Measurements from ENCODE around the gene PCBP4.

The PCBP4 gene

DNA sequence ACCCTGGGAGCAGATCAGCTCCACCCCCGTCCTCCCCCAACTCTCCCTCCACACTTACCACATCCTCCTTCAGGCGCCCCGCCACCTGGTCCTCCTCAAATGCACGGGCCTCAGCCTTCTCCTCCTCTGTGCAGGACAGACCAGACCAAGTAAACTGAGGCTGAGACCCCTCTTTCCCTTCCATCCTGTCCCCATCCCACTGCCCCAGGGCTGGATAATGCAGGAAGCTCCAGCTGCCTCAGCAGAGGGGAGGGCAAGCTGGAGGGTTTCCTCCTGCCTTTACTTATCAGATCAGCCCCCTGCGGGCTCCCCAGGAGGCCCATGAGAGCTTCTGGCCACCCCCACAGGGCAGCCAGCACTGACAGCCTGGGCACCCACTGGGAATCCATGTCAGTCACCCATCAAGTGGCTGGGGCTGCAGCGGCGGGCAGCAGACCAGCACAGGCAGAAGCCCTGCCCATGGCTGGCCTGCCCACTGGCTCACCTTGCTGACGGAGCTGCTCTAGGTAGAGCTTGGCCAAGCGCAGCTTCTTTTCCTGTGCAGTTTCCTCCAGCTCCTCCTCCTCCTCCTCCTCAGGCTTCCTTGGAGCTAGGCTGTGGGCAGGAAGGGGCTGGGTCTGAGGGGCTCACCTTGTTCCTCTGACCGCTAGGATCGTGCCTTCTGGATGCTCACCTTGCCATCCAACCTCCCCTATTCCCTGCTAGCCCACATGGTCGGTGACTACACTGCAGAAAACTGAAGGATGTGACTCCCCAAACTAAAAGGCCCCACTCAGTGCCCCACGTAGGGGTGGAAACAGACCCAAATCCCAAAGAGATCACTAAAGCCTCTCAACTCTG, 29.4 kb downstream of the PCBP4 start:
- no peaks in the 10 kb centered on the region for H3K9me3 ChIP-seq (ENCODE audit: insufficient read depth, low read length)
- H3K4me2 ChIP-seq (ENCODE audit: low read depth, low read length, poor library complexity, severe bottlenecking), result no peak overlapping the region
- H3K4me3 ChIP-seq (ENCODE audit: insufficient read depth, low read length, poor library complexity, severe bottlenecking), result no peak overlapping the region
- no peaks in the 10 kb centered on the region for H3K9me2 ChIP-seq (replicated peaks; ENCODE audit: insufficient read depth, low read length)
- TF ChIP-seq, protein P1, sequence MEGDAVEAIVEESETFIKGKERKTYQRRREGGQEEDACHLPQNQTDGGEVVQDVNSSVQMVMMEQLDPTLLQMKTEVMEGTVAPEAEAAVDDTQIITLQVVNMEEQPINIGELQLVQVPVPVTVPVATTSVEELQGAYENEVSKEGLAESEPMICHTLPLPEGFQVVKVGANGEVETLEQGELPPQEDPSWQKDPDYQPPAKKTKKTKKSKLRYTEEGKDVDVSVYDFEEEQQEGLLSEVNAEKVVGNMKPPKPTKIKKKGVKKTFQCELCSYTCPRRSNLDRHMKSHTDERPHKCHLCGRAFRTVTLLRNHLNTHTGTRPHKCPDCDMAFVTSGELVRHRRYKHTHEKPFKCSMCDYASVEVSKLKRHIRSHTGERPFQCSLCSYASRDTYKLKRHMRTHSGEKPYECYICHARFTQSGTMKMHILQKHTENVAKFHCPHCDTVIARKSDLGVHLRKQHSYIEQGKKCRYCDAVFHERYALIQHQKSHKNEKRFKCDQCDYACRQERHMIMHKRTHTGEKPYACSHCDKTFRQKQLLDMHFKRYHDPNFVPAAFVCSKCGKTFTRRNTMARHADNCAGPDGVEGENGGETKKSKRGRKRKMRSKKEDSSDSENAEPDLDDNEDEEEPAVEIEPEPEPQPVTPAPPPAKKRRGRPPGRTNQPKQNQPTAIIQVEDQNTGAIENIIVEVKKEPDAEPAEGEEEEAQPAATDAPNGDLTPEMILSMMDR (IDR thresholded peaks at IDR 0.05; ENCODE audit: insufficient read depth, low read length, poor library complexity, severe bottlenecking), result no peak
- TF ChIP-seq EZH2phosphoT487 (conservative IDR thresholded peaks at IDR 0.05; ENCODE audit: low read length), result no peak
- no peaks in the 10 kb centered on the region for H4K20me1 ChIP-seq (ENCODE audit: low read depth, low read length)
- H3K9ac ChIP-seq (ENCODE audit: low read length), result no peak overlapping the region
- peaks cover 24% of the 10 kb centered on the region for H3K79me2 ChIP-seq (ENCODE audit: insufficient read depth, low read length)
- H3K27me3 ChIP-seq (ENCODE audit: low read length), result no peaks in the 10 kb centered on the region
- no peak overlapping the region for H3K27ac ChIP-seq (ENCODE audit: low read depth, low read length)
- no peaks in the 10 kb centered on the region for H3K36me3 ChIP-seq (ENCODE audit: low read length)
- no peaks in the 10 kb centered on the region for H3F3A ChIP-seq (ENCODE audit: insufficient read depth)
- H2AFZ ChIP-seq (ENCODE audit: low read depth, low read length, severe bottlenecking), result no peak overlapping the region

DNA sequence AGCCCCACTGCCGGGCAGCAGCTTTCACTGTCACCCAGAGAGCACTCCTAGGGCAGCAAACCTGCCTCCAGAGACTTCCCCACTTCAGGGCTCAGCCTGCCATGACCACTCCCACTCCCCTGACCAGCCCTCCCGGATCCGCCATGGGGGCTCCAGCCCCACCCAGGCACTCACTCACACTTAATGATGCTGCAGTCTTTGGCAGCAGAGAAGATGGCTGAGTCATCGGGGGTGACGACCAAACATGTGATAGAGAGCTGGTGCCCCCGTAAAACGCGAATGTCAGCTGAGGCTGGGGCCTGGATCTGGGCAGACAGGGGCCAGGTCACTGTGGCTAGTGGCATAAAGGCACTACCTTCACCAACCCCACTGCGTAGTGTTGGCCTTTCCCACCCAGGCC, 30.2 kb downstream of the PCBP4 start:
- TF ChIP-seq EZH2phosphoT487 (conservative IDR thresholded peaks at IDR 0.05; ENCODE audit: low read length), result no peak
- TF ChIP-seq, protein P1 (IDR thresholded peaks at IDR 0.05; ENCODE audit: insufficient read depth, low read length, poor library complexity, severe bottlenecking), result no peak
- Histone ChIP-seq H3K9me2 (replicated peaks; ENCODE audit: insufficient read depth, low read length) (no peaks in the 10 kb centered on the region), H3K4me2 (ENCODE audit: low read depth, low read length, poor library complexity, severe bottlenecking) (no peak overlapping the region), H3K27ac (ENCODE audit: low read depth, low read length) (no peak overlapping the region), H3K9me3 (ENCODE audit: insufficient read depth, low read length) (no peaks in the 10 kb centered on the region), H3K4me3 (ENCODE audit: insufficient read depth, low read length, poor library complexity, severe bottlenecking) (no peak overlapping the region), H3K27me3 (ENCODE audit: low read length) (no peaks in the 10 kb centered on the region), H2AFZ (ENCODE audit: low read depth, low read length, severe bottlenecking) (no peak overlapping the region), H4K20me1 (ENCODE audit: low read depth, low read length) (no peaks in the 10 kb centered on the region), H3K9ac (ENCODE audit: low read length) (no peak overlapping the region), H3K79me2 (ENCODE audit: insufficient read depth, low read length) (peaks cover 24% of the 10 kb centered on the region), H3K36me3 (ENCODE audit: low read length) (no peaks in the 10 kb centered on the region), H3F3A (ENCODE audit: insufficient read depth) (no peaks in the 10 kb centered on the region)

DNA sequence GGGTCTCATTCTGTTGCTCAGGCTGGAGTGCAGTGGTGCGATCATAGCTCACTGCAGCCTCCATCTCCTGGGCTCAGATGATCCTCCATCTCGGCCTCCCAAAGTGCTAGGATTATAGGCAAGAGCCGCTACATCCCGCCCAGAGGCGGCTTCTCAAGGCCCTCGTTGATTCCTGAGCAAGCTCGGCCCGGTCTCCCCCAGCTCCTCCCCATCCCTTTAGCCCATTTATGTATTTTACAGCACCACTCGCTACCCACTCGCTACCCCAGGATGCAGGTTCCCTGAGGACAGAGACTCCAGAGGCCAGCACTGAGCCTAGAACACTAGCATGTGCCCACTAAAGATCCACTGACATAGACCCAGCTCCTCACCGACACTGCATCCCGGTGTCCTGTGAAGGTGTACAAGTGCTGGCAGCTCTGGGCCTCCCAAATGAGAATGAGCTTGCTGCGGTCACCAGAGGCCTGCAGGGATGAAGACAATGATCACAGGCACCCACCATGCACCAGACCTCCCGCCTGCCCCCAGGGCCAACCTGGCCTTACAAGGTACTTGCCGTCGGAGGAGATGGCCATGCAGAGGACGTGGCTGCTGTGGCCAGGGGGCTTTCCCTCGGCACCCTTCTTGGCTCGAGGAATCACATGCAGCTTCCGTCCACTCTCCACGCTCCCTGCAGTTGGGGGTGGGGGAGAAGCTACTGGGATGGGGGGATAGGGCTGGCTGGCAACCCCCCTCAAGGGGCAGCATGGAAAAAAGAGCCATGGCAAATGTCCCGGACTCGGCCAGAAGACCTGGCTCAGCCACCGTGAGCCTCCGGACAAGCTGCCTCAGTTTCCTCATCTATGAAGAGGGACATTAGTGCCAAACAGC, 31.1 kb downstream of the PCBP4 start:
- Histone ChIP-seq H3K4me2 (ENCODE audit: low read depth, low read length, poor library complexity, severe bottlenecking) (no peak overlapping the region), H3K27me3 (ENCODE audit: low read length) (no peaks in the 10 kb centered on the region), H3K36me3 (ENCODE audit: low read length) (no peaks in the 10 kb centered on the region), H3K27ac (ENCODE audit: low read depth, low read length) (no peak overlapping the region), H3K9ac (ENCODE audit: low read length) (no peak overlapping the region), H3K9me2 (replicated peaks; ENCODE audit: insufficient read depth, low read length) (no peaks in the 10 kb centered on the region), H3K4me3 (ENCODE audit: insufficient read depth, low read length, poor library complexity, severe bottlenecking) (no peak overlapping the region), H3F3A (ENCODE audit: insufficient read depth) (no peaks in the 10 kb centered on the region), H4K20me1 (ENCODE audit: low read depth, low read length) (no peaks in the 10 kb centered on the region), H3K79me2 (ENCODE audit: insufficient read depth, low read length) (peaks cover 20% of the 10 kb centered on the region), H3K9me3 (ENCODE audit: insufficient read depth, low read length) (no peaks in the 10 kb centered on the region), H2AFZ (ENCODE audit: low read depth, low read length, severe bottlenecking) (no peak overlapping the region)
- TF ChIP-seq EZH2phosphoT487 (conservative IDR thresholded peaks at IDR 0.05; ENCODE audit: low read length), result no peak
- TF ChIP-seq, protein P1 (IDR thresholded peaks at IDR 0.05; ENCODE audit: insufficient read depth, low read length, poor library complexity, severe bottlenecking), result no peak
